ENCODE results near the gene VTI1A. TPM values are rescaled to one million over a fixed set of nuclear protein-coding genes. Genes with fewer than 3 reads are reported as not detected.

VTI1A gene
- total and polyA plus RNA-seq, 2 of the 13 experiments (the other 11 are each of a cell fraction or from before 2014, with no cell fraction given) = 11.7 to 32.7 TPM

GRCh38 chr10:112490545-112490944, 43.5 kb downstream of the VTI1A start (continued):
- TF ChIP-seq, protein P1, sequence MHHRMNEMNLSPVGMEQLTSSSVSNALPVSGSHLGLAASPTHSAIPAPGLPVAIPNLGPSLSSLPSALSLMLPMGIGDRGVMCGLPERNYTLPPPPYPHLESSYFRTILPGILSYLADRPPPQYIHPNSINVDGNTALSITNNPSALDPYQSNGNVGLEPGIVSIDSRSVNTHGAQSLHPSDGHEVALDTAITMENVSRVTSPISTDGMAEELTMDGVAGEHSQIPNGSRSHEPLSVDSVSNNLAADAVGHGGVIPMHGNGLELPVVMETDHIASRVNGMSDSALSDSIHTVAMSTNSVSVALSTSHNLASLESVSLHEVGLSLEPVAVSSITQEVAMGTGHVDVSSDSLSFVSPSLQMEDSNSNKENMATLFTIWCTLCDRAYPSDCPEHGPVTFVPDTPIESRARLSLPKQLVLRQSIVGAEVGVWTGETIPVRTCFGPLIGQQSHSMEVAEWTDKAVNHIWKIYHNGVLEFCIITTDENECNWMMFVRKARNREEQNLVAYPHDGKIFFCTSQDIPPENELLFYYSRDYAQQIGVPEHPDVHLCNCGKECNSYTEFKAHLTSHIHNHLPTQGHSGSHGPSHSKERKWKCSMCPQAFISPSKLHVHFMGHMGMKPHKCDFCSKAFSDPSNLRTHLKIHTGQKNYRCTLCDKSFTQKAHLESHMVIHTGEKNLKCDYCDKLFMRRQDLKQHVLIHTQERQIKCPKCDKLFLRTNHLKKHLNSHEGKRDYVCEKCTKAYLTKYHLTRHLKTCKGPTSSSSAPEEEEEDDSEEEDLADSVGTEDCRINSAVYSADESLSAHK (CRISPR knock-in tag; IDR thresholded peaks at IDR 0.05; ENCODE audit: borderline replicate concordance) = no peak
- peak; percentile 99 for TF ChIP-seq ISL2 (CRISPR knock-in tag; IDR thresholded peaks at IDR 0.05)
- peak; percentile 63 for TF ChIP-seq ASH2L (IDR thresholded peaks at IDR 0.05; ENCODE audit: insufficient read length, low read depth, low read length)
- TF ChIP-seq, protein P2, sequence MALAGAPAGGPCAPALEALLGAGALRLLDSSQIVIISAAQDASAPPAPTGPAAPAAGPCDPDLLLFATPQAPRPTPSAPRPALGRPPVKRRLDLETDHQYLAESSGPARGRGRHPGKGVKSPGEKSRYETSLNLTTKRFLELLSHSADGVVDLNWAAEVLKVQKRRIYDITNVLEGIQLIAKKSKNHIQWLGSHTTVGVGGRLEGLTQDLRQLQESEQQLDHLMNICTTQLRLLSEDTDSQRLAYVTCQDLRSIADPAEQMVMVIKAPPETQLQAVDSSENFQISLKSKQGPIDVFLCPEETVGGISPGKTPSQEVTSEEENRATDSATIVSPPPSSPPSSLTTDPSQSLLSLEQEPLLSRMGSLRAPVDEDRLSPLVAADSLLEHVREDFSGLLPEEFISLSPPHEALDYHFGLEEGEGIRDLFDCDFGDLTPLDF (CRISPR knock-in tag; IDR thresholded peaks at IDR 0.05) = no peak
- TF ChIP-seq PPARG (CRISPR knock-in tag; conservative IDR thresholded peaks at IDR 0.05) = peak; percentile 67
- TF ChIP-seq ZNF530 (CRISPR knock-in tag; IDR thresholded peaks at IDR 0.05; ENCODE audit: low read depth) = no peak
- peak in 1 of 2 experiments; percentile 88; a peak in 3 of 4 replicates for TF ChIP-seq EP300 (IDR thresholded peaks at IDR 0.05; ENCODE audit: low read depth in 2 of 2, low read length in 2 of 2)
- peak; percentile 54; the same call in 1 of the 2 replicates for TF ChIP-seq EP300 (CRISPR knock-in tag; IDR thresholded peaks at IDR 0.05; ENCODE audit: borderline replicate concordance)
- peak; percentile 78 for TF ChIP-seq SAP130 (CRISPR knock-in tag; IDR thresholded peaks at IDR 0.05; ENCODE audit: low read depth)
- peak; percentile 98 for TF ChIP-seq TCF7 (IDR thresholded peaks at IDR 0.05; ENCODE audit: low read depth)
- peak; percentile 55 for TF ChIP-seq CEBPG (CRISPR knock-in tag; IDR thresholded peaks at IDR 0.05)
- TF ChIP-seq NR2F6 (IDR thresholded peaks at IDR 0.05) = peak; percentile 63; the same call in 1 of the 2 replicates
- TF ChIP-seq NR2F6 (CRISPR knock-in tag; IDR thresholded peaks at IDR 0.05) = 0 out of 2 replicates have a peak, but pooled peaks have one; percentile 16
- peak; percentile 69 for TF ChIP-seq FOXA3 (CRISPR knock-in tag; IDR thresholded peaks at IDR 0.05)
- no peak for TF ChIP-seq SOX6 (IDR thresholded peaks at IDR 0.05)
- TF ChIP-seq SOX6 (CRISPR knock-in tag; IDR thresholded peaks at IDR 0.05) = peak; percentile 93
- TF ChIP-seq ZNF33A (CRISPR knock-in tag; IDR thresholded peaks at IDR 0.05; ENCODE audit: borderline replicate concordance) = no peak
- TF ChIP-seq ZNF142 (CRISPR knock-in tag; IDR thresholded peaks at IDR 0.05) = no peak
- TF ChIP-seq ATF7 (IDR thresholded peaks at IDR 0.05) = 0 out of 2 replicates have a peak, but pooled peaks have one; percentile 7
- no peak for TF ChIP-seq ATF7 (CRISPR knock-in tag; IDR thresholded peaks at IDR 0.05)
- no peak for TF ChIP-seq SAFB2 (CRISPR knock-in tag; IDR thresholded peaks at IDR 0.05; ENCODE audit: borderline replicate concordance, low read depth)

All from HepG2 (cell line).